Karpas-422 (cell line): Measurements from ENCODE around the gene AGAP1. TPM values are rescaled to one million over a fixed set of nuclear protein-coding genes. Genes with fewer than 3 reads are reported as not detected.

Experiments used
- DNase-seq: peaks from one replicate; pipeline ENCODE4 v3.0.0-alpha.2; 2015
- H2AFZ ChIP-seq: fragments of 200-600 bp; sonication (generic); 2 replicates; pipeline ENCODE4 v1.6.1; 2014; ENCODE audit warnings: antibody characterized with exemption, low read length, mixed read lengths
- H3K27ac ChIP-seq: fragments of 200-600 bp; sonication (generic); 2 replicates; pipeline ENCODE4 v1.5.1; 2014; ENCODE audit warnings: mild to moderate bottlenecking, low read length, moderate library complexity
- H3K27me3 ChIP-seq: fragments of 200-600 bp; sonication (generic); 2 replicates; pipeline ENCODE4 v1.6.1; 2014; ENCODE audit warnings: low read length, mixed read lengths
- H3K36me3 ChIP-seq: fragments of 200-600 bp; sonication (generic); 2 replicates; pipeline ENCODE4 v1.6.1; 2014; ENCODE audit warnings: low read length, mixed read lengths; ENCODE audit not compliant: insufficient read depth
- H3K4me1 ChIP-seq: fragments of 200-600 bp; sonication (generic); 2 replicates; pipeline ENCODE4 v1.6.1; 2014; ENCODE audit warnings: mild to moderate bottlenecking, low read length, mixed read lengths
- H3K4me2 ChIP-seq: fragments of 200-600 bp; sonication (generic); 2 replicates; pipeline ENCODE4 v1.6.1; 2014; ENCODE audit warnings: low read length, low read depth, mild to moderate bottlenecking; ENCODE audit not compliant: poor library complexity, severe bottlenecking
- H3K4me3 ChIP-seq: fragments of 200-600 bp; sonication (generic); 2 replicates; pipeline ENCODE4 v1.5.1; 2014; ENCODE audit warnings: mild to moderate bottlenecking, antibody characterized with exemption, low read length, mixed read lengths
- H3K79me2 ChIP-seq: fragments of 200-600 bp; sonication (generic); 2 replicates; pipeline ENCODE4 v1.6.1; 2014; ENCODE audit warnings: mild to moderate bottlenecking, low read length, mixed read lengths
- H3K9ac ChIP-seq: fragments of 200-600 bp; sonication (generic); 2 replicates; pipeline ENCODE4 v1.6.0; 2014; ENCODE audit warnings: low read length
- H3K9me2 ChIP-seq: fragments of 200-600 bp; sonication (generic), shearing (Covaris generic); replicated peaks from 2 replicates; pipeline ENCODE4 v1.6.0; 2014; ENCODE audit warnings: mild to moderate bottlenecking, low read length, moderate library complexity; ENCODE audit not compliant: insufficient read depth
- H3K9me3 ChIP-seq: fragments of 300-700, 200-600 bp; sonication (generic); 2 replicates; pipeline ENCODE4 v1.6.1; 2014; ENCODE audit warnings: low read length, mixed read lengths
- H4K20me1 ChIP-seq: fragments of 200-600 bp; sonication (generic); 2 replicates; pipeline ENCODE4 v1.6.1; 2014; ENCODE audit warnings: mild to moderate bottlenecking, antibody characterized with exemption, low read length, low read depth; ENCODE audit not compliant: insufficient read depth
- total RNA-seq: library from RNA; depleted of rRNA; stranded (reverse); fragments of >200 nt; shearing (Covaris generic); gene quantifications from 2 replicates; pipeline ENCODE4 v1.2.3, GENCODE V29; 2014; ENCODE audit warnings: low replicate concordance

Gene AGAP1
- total RNA-seq, 1 experiment from 2014 or later = not detected

- Histone ChIP-seq H2AFZ (no peak overlapping the region), H3K9me2 (no peaks in the 10 kb centered on the region), H3K27ac (no peak overlapping the region), H4K20me1 (no peaks in the 10 kb centered on the region), H3K4me1 (no peaks in the 10 kb centered on the region), H3K4me2 (no peak overlapping the region), H3K4me3 (no peak overlapping the region), H3K79me2 (no peaks in the 10 kb centered on the region), H3K27me3 (no peaks in the 10 kb centered on the region), H3K9me3 (no peaks in the 10 kb centered on the region), H3K36me3 (no peaks in the 10 kb centered on the region), H3K9ac (no peak overlapping the region)
- DNase-seq = no peak
Measured at GRCh38 chr2:235954888-235955480, 461.1 kb downstream of the AGAP1 start.

DNA sequence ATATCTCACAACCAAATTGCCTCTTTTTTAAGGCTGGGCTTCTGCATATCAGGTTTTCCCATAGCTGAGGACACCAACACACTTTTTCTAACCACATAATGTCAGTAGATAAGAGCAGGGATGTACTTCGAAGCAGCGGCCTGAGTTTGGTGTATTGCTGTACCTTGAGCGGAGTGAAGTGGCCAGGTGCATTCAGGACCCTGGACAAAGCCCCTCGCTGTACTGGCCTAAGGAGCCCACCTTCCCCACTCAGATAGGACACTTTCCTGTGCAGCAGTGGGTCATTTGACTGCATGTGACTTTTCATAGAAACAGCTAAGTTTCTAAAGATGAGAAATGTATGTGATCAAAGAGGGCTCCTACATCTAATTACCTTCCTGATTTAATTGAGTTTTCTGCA lies 461.8 kb downstream of the AGAP1 start:
- no peaks in the 10 kb centered on the region for H3K27me3 ChIP-seq
- DNase-seq = no peak
- no peak overlapping the region for H2AFZ ChIP-seq
- no peak overlapping the region for H3K27ac ChIP-seq
- H3K9me3 ChIP-seq = no peaks in the 10 kb centered on the region
- no peaks in the 10 kb centered on the region for H3K79me2 ChIP-seq
- no peaks in the 10 kb centered on the region for H3K9me2 ChIP-seq
- H3K4me1 ChIP-seq = no peaks in the 10 kb centered on the region
- no peak overlapping the region for H3K4me3 ChIP-seq
- H3K9ac ChIP-seq = no peak overlapping the region
- H4K20me1 ChIP-seq = no peaks in the 10 kb centered on the region
- H3K4me2 ChIP-seq = no peak overlapping the region
- H3K36me3 ChIP-seq = no peaks in the 10 kb centered on the region

- no peak for DNase-seq
- H3K4me3 ChIP-seq = no peak overlapping the region
- H3K79me2 ChIP-seq = no peaks in the 10 kb centered on the region
- no peak overlapping the region for H3K4me2 ChIP-seq
- H3K4me1 ChIP-seq = no peaks in the 10 kb centered on the region
- no peak overlapping the region for H3K9ac ChIP-seq
- H4K20me1 ChIP-seq = no peaks in the 10 kb centered on the region
- H3K9me3 ChIP-seq = no peaks in the 10 kb centered on the region
- H3K36me3 ChIP-seq = no peaks in the 10 kb centered on the region
- no peak overlapping the region for H2AFZ ChIP-seq
- no peaks in the 10 kb centered on the region for H3K9me2 ChIP-seq
- no peak overlapping the region for H3K27ac ChIP-seq
- no peaks in the 10 kb centered on the region for H3K27me3 ChIP-seq
Measured at GRCh38 chr2:235956281-235956970, 462.6 kb downstream of the AGAP1 start.

DNA sequence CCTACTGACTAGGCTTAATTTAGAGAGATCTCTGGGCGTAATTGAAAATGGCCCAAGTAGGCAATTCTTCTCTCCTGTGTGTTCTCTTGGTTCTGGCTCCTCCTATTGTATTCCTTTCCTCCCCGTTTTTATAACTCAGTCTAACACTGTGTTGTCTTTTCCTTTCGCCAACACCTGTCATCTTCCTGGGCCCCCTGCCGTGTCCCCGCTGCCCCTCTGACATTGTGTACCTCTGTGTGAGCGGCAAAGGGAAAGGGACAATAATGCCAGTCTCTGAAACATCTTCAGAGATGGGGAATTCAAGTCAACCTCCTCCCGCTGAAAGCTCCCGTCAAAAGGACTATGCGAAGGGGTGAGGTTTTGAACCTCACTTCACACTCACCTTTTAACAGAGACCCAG lies 463.4 kb downstream of the AGAP1 start:
- Histone ChIP-seq H3K9me2 (no peaks in the 10 kb centered on the region), H3K4me3 (no peak overlapping the region), H3K9me3 (no peaks in the 10 kb centered on the region), H3K79me2 (no peaks in the 10 kb centered on the region), H2AFZ (no peak overlapping the region), H3K9ac (no peak overlapping the region), H3K4me2 (no peak overlapping the region), H3K36me3 (no peaks in the 10 kb centered on the region), H4K20me1 (no peaks in the 10 kb centered on the region), H3K27ac (no peak overlapping the region), H3K4me1 (no peaks in the 10 kb centered on the region), H3K27me3 (no peaks in the 10 kb centered on the region)
- DNase-seq = no peak

DNA sequence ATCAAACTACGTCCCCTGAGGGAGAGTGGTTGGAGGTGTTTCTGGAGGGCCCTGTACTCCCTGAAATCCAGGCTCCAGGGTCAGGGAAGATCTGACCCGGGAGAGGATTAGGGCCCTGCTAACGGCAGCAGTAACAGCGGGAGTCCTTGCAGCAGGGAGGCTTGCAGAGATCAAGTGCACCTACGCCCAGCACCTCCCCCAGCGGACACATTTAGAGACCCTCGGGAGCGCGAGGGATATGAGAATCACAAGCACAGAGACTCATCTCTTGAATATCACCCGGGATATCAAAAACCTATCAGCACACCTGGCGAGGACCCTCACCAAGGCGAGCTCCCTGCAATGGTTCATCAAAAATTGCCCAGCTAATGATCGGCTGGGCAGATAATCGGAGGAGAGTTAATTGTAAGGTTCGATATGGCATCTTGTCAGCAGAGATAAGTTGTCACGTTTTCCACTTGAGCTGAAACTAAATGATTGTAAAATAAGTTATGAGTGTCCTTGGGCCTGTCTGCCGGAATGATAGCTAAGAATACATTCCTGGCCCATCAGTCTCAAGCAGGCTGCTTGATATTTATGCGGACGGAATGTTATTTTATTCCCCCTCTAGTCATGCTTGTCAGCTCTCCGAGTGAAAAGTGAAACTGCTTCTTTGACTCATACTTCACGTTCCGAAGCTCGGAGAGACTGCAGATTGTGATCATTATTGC lies 464.5 kb downstream of the AGAP1 start:
- H3K27me3 ChIP-seq = no peaks in the 10 kb centered on the region
- H3K9me3 ChIP-seq = no peaks in the 10 kb centered on the region
- no peaks in the 10 kb centered on the region for H3K9me2 ChIP-seq
- no peaks in the 10 kb centered on the region for H3K79me2 ChIP-seq
- H3K9ac ChIP-seq = no peak overlapping the region
- H2AFZ ChIP-seq = no peak overlapping the region
- H4K20me1 ChIP-seq = no peaks in the 10 kb centered on the region
- no peaks in the 10 kb centered on the region for H3K36me3 ChIP-seq
- H3K4me2 ChIP-seq = no peak overlapping the region
- H3K4me1 ChIP-seq = no peaks in the 10 kb centered on the region
- H3K27ac ChIP-seq = no peak overlapping the region
- H3K4me3 ChIP-seq = no peak overlapping the region
- DNase-seq = no peak

GRCh38 chr2:235958931-235959410 lies 465.1 kb downstream of the AGAP1 start:
- H3K4me3 ChIP-seq = no peak overlapping the region
- no peaks in the 10 kb centered on the region for H3K4me1 ChIP-seq
- H3K36me3 ChIP-seq = no peaks in the 10 kb centered on the region
- DNase-seq = no peak
- no peak overlapping the region for H3K27ac ChIP-seq
- H3K27me3 ChIP-seq = no peaks in the 10 kb centered on the region
- H3K9ac ChIP-seq = no peak overlapping the region
- H3K9me3 ChIP-seq = no peaks in the 10 kb centered on the region
- no peak overlapping the region for H3K4me2 ChIP-seq
- H3K79me2 ChIP-seq = no peaks in the 10 kb centered on the region
- no peaks in the 10 kb centered on the region for H3K9me2 ChIP-seq
- no peaks in the 10 kb centered on the region for H4K20me1 ChIP-seq
- no peak overlapping the region for H2AFZ ChIP-seq

- Histone ChIP-seq H3K9me2 (no peaks in the 10 kb centered on the region), H3K4me3 (no peak overlapping the region), H3K4me2 (no peak overlapping the region), H3K27ac (no peak overlapping the region), H3K9me3 (no peaks in the 10 kb centered on the region), H4K20me1 (no peaks in the 10 kb centered on the region), H3K27me3 (no peaks in the 10 kb centered on the region), H3K36me3 (no peaks in the 10 kb centered on the region), H3K4me1 (no peaks in the 10 kb centered on the region), H2AFZ (no peak overlapping the region), H3K9ac (no peak overlapping the region), H3K79me2 (no peaks in the 10 kb centered on the region)
- no peak for DNase-seq
Measured at GRCh38 chr2:235960011-235960715, 466.3 kb downstream of the AGAP1 start.
